Measurements from ENCODE around the gene SRPK3.

SRPK3 gene

GRCh38 chrX:153830640-153831428, 50.0 kb downstream of the SRPK3 start:
- no peak for DNase-seq (ENCODE audit: low read depth in 2 of 2)

- no peak for DNase-seq (ENCODE audit: low read depth in 2 of 2)
These were observed 50.7 kb downstream of the SRPK3 start for GRCh38 chrX:153831429-153832150.

GRCh38 chrX:153832728-153833127, 51.9 kb downstream of the SRPK3 start:
- no peak for DNase-seq (ENCODE audit: low read depth in 2 of 2)
